ENCODE data around the gene SIMC1. TPM values are rescaled to one million over a fixed set of nuclear protein-coding genes. Genes with fewer than 3 reads are reported as not detected.

SIMC1 gene
- total RNA-seq, 1 donor from 2014 or later: 11.5 TPM

GRCh38 chr5:176320577-176320976 lies 82.4 kb downstream of the SIMC1 start:
- Histone ChIP-seq H3K4me3 (ENCODE audit: low read depth, low read length) (no peak overlapping the region), H3K36me3 (ENCODE audit: control insufficient read depth, insufficient read depth, low read length) (no peaks in the 10 kb centered on the region), H3K27me3 (ENCODE audit: control insufficient read depth, insufficient read depth, low read length) (no peaks in the 10 kb centered on the region)
- DNase-seq (ENCODE audit: low read depth): no peak
- TF ChIP-seq CTCF (IDR thresholded peaks at IDR 0.05; ENCODE audit: insufficient read depth, low read length, poor library complexity, severe bottlenecking): no peak

- DNase-seq (ENCODE audit: low read depth): no peak
- no peaks in the 10 kb centered on the region for H3K27me3 ChIP-seq (ENCODE audit: control insufficient read depth, insufficient read depth, low read length)
Measured at GRCh38 chr5:176334031-176334770, 96.0 kb downstream of the SIMC1 start.

GRCh38 chr5:176337913-176338312 lies 99.7 kb downstream of the SIMC1 start:
- Histone ChIP-seq H3K4me3 (ENCODE audit: low read depth, low read length) (no peak overlapping the region), H3K36me3 (ENCODE audit: control insufficient read depth, insufficient read depth, low read length) (peaks cover 2% of the 10 kb centered on the region), H3K27me3 (ENCODE audit: control insufficient read depth, insufficient read depth, low read length) (no peaks in the 10 kb centered on the region)
- no peak for DNase-seq (ENCODE audit: low read depth)
- no peak for TF ChIP-seq CTCF (IDR thresholded peaks at IDR 0.05; ENCODE audit: insufficient read depth, low read length, poor library complexity, severe bottlenecking)

More at GRCh38 chr5:176334031-176334770, 96.0 kb downstream of the SIMC1 start:
- Histone ChIP-seq H3K4me3 (ENCODE audit: low read depth, low read length) (no peak overlapping the region), H3K36me3 (ENCODE audit: control insufficient read depth, insufficient read depth, low read length) (peaks cover 2% of the 10 kb centered on the region)
- no peak for TF ChIP-seq CTCF (IDR thresholded peaks at IDR 0.05; ENCODE audit: insufficient read depth, low read length, poor library complexity, severe bottlenecking)

- H3K36me3 ChIP-seq (ENCODE audit: control insufficient read depth, insufficient read depth, low read length): peaks cover 2% of the 10 kb centered on the region
- TF ChIP-seq CTCF (IDR thresholded peaks at IDR 0.05; ENCODE audit: insufficient read depth, low read length, poor library complexity, severe bottlenecking): no peak
- DNase-seq (ENCODE audit: low read depth): no peak
- H3K4me3 ChIP-seq (ENCODE audit: low read depth, low read length): no peak overlapping the region
- no peaks in the 10 kb centered on the region for H3K27me3 ChIP-seq (ENCODE audit: control insufficient read depth, insufficient read depth, low read length)
Measured at GRCh38 chr5:176339304-176339703, 101.1 kb downstream of the SIMC1 start.

- no peak for DNase-seq (ENCODE audit: low read depth)
- no peak for TF ChIP-seq CTCF (IDR thresholded peaks at IDR 0.05; ENCODE audit: insufficient read depth, low read length, poor library complexity, severe bottlenecking)
- peaks cover 3% of the 10 kb centered on the region for H3K36me3 ChIP-seq (ENCODE audit: control insufficient read depth, insufficient read depth, low read length)
- H3K27me3 ChIP-seq (ENCODE audit: control insufficient read depth, insufficient read depth, low read length): no peaks in the 10 kb centered on the region
- H3K4me3 ChIP-seq (ENCODE audit: low read depth, low read length): no peak overlapping the region
Measured at GRCh38 chr5:176341325-176342157, 103.3 kb downstream of the SIMC1 start.
